HG03575 (cell line): ENCODE results near the gene LPP.
A peak's percentile ranks its signal among the peaks of the same experiment; 100 is the strongest.
"Not testable (repeated sequence)": the region's sequence is repeated elsewhere in the genome, so short reads cannot be mapped to it uniquely, and the experiment has no call there.

Experiments used
- ATAC-seq: cut with Tn5 transposase; IDR thresholded peaks from one replicate; pipeline ENCODE4 v1.9.1; 2021; ENCODE audit not compliant: unreplicated experiment, insufficient number of reproducible peaks, low FRiP score; ENCODE audit errors: extremely low read depth

LPP gene

GRCh38 chr3:188397766-188398705 lies 244.1 kb downstream of the LPP start:
- ATAC-seq = no peak

DNA sequence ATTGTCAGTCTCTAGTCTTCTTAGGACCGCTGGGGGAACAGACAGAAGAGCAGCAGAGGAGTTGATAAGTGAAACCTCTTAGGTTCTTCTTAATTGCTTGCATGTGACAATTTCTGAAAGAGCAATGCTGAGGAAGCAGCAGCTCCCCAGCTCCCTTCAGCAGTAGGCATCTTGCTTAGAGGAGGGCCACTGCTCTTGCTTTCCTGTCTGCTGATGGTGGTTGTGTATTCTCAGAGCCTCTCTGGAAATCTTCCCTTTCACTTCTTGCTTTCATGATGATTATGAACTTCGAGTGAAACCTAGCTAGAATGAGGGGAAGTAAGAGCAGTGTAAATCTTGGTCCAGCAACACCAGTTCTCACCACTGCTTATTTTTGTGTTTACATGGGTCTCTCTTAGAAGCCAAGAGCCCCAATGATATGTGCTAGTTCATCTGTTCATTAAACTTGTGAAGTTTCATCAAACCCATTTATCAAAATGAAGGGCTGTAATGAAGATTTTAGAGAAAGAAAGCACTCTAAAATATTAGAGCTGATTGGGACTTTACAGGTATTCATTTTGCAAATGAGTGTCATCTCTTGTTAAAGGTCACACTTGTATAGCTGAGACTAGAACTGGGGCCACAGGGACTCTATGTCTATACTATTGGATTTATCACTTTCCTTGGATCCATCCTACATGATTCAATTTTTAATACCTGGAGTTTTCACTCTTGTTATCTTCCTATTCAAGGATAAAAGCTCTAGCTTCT lies 246.7 kb downstream of the LPP start:
- ATAC-seq = peak; percentile 93

- ATAC-seq = no peak
These were observed 247.5 kb downstream of the LPP start for GRCh38 chr3:188401244-188401993.

GRCh38 chr3:188402229-188402628 lies 248.3 kb downstream of the LPP start:
- ATAC-seq = no peak

DNA sequence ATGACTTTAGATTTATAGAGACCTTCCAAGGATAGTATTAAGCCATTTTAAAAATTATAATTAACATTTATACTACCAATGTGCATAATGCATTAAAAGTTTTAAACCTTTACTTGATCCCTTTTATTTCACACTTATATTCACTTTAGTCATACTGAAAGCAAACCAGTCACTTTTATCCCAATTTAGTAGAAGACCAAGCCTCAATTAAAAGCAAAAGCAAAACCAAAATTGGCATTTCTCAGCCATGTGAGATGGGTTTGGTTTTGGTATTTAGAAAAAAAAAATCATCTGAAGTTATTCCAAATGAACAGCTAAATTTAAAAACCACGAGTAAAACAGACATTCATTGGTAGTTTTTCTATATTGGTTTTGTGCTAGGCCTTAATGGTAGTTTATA lies 249.4 kb downstream of the LPP start:
- no peak for ATAC-seq

- no peak for ATAC-seq
These were observed 250.2 kb downstream of the LPP start for GRCh38 chr3:188404124-188404523.

- no peak for ATAC-seq
These were observed 250.7 kb downstream of the LPP start for GRCh38 chr3:188404701-188405100.

GRCh38 chr3:188407158-188407880 lies 253.4 kb downstream of the LPP start:
- no peak for ATAC-seq

GRCh38 chr3:188408831-188409230 lies 254.9 kb downstream of the LPP start:
- no peak for ATAC-seq

DNA sequence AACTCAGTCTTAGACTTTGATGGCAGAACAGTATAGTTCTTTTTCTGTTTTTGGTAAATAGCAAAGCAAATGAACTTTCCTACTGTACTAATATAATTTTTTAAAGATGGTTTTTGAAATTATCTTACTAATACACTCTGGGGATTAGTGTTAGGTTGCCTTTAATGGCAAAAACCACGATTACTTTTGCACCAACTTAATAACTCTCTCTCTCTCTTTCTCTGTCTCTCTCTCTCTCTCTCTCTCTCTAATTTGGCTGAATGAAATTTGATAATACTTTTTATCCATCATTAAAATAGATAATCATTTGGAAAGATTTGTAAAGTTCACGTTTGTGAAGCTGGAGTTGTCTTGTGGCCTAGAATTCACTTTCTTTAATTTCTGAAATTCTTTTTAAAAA lies 257.8 kb downstream of the LPP start:
- ATAC-seq = no peak

DNA sequence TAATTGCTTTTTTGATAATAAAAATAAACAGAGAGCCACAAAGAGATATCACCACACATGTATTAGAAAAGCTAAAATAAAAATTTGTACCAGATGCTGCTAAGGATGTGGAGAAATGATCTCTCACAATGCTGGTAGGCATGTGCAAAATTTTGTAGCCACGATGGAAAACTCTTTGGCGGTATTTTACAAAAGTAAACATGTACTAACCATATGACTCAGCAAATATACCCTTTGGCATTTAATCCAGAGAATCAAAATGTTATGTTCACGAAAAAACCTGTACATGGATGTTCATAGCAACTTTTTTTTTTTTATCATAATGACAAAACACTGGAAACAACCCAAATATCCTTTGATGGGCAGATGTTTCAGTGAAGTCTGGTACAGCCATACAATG lies 261.2 kb downstream of the LPP start:
- no peak for ATAC-seq

GRCh38 chr3:188416041-188416440 lies 262.1 kb downstream of the LPP start:
- ATAC-seq = no peak

DNA sequence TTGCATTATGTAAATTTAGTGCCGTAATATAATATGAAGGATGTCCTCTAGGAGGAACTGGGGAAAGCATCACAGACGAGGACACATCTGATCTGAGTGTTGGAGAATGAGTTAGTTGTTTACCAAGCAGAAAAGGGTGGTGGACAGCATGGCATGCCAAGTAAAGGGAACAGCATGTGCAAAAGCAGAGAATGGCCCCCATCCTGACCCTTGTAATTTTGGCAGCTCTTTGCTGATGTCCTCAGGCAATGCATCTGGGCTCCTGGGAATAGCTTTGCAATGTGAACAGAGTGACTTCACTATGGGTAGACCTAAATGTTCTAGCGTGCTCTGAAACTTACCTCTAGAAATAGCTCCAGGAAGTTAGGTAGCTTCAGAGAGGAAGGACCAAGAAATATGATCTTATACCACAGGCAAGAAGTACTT lies 263.3 kb downstream of the LPP start:
- no peak for ATAC-seq

GRCh38 chr3:188417766-188418165 lies 263.8 kb downstream of the LPP start:
- ATAC-seq = no peak

- ATAC-seq = peak; percentile 17
These were observed 267.3 kb downstream of the LPP start for GRCh38 chr3:188421151-188421821.

DNA sequence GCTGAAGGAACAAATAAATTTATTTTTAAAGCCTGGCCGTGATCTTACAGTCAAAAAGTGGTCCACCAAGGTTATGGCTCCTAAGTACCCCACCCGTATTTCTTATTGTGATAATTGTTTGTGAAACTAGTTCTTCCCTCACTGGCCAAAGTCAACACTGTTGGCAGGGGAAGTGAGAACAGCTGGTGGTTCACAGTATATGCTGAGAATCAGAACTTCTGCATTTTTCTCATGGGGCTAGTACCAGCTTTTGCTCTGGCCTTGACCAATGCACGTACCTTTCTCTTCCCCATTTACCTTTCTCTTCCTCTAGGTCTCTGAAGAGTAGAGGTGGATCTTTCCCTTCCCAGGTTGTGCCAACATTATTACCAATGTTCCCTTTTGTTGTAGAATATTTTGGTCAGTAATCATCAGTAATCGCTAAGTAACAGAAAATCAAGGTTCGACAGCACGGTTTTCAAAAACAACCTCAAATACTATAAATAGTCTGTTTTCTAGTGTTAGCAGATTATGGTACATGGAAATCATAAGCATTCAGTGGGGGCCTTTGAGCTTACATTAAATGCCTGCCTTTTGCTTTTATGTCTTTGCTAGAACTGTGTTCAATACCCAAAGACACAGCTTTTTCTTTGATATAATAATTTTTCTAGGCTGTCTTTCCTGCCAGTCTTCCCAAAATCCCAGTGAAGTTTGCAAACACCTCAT lies 268.0 kb downstream of the LPP start:
- peak; percentile 96 for ATAC-seq

GRCh38 chr3:188427981-188428380 lies 274.0 kb downstream of the LPP start:
- ATAC-seq = not testable (repeated sequence)

GRCh38 chr3:188431040-188431439 lies 277.1 kb downstream of the LPP start:
- no peak for ATAC-seq
